COLO668 (cell line): ENCODE data around the gene CUL4B.
"Not testable (repeated sequence)": the region's sequence is repeated elsewhere in the genome, so short reads cannot be mapped to it uniquely, and the experiment has no call there.

Source experiments
- DNase-seq: peaks from one replicate; lab custom pipeline; 2025; ENCODE audit not compliant: unreplicated experiment; lab: John Stamatoyannopoulos, UW

Gene CUL4B

GRCh38 chrX:120534413-120535205 lies 26.2 kb downstream of the CUL4B start:
- DNase-seq, result no peak

GRCh38 chrX:120522820-120523219 lies 37.9 kb downstream of the CUL4B start:
- no peak for DNase-seq

GRCh38 chrX:120517936-120518335 lies 42.8 kb downstream of the CUL4B start:
- no peak for DNase-seq

GRCh38 chrX:120514236-120514635 lies 46.5 kb downstream of the CUL4B start:
- DNase-seq, result no peak

- DNase-seq, result no peak
These were observed 48.1 kb downstream of the CUL4B start for GRCh38 chrX:120512627-120513026.

GRCh38 chrX:120512222-120512621 lies 48.5 kb downstream of the CUL4B start:
- DNase-seq, result no peak

- no peak for DNase-seq
These were observed 56.2 kb downstream of the CUL4B start for GRCh38 chrX:120504569-120504968.

GRCh38 chrX:120499301-120500072 lies 61.3 kb downstream of the CUL4B start:
- no peak for DNase-seq

- not testable (repeated sequence) for DNase-seq
These were observed 70.6 kb downstream of the CUL4B start for GRCh38 chrX:120490119-120490518.

GRCh38 chrX:120486786-120487185 lies 74.0 kb downstream of the CUL4B start:
- DNase-seq, result no peak

GRCh38 chrX:120485638-120486520 lies 74.9 kb downstream of the CUL4B start:
- peak; percentile 73 for DNase-seq

- DNase-seq, result no peak
These were observed 75.5 kb downstream of the CUL4B start for GRCh38 chrX:120485315-120485637.

GRCh38 chrX:120477453-120477852 lies 83.3 kb downstream of the CUL4B start:
- DNase-seq, result no peak

- no peak for DNase-seq
These were observed 84.0 kb downstream of the CUL4B start for GRCh38 chrX:120476714-120477113.

- DNase-seq, result not testable (repeated sequence)
These were observed 85.3 kb downstream of the CUL4B start for GRCh38 chrX:120475447-120475846.
